H1 (cell line): ENCODE measurements around the gene FAM120A. TPM values are rescaled to one million over a fixed set of nuclear protein-coding genes. Genes with fewer than 3 reads are reported as not detected.

Source experiments
- CTCF ChIA-PET: fragments of 300-600 bp; sonication (Branson Sonifier 250); formaldehyde crosslinking; loops from one replicate; lab custom pipeline; 2021; ENCODE audit not compliant: partially characterized antibody; lab: Charles Lee
- POLR2A ChIA-PET: fragments of 300-600 bp; sonication (Branson Sonifier 250); formaldehyde crosslinking; loops from one replicate; lab custom pipeline; 2021; ENCODE audit warnings: inconsistent platforms; ENCODE audit not compliant: partially characterized antibody; lab: Charles Lee
- DNase-seq, 2 experiments: peaks; one replicate each; pipeline versions ENCODE4 v3.0.0 to v3.0.0-alpha.2; 2010 to 2022; ENCODE audit warnings: low spot score in 2 of 2, low read depth in 1 of 2, mixed read lengths in 1 of 2
- FAIRE-seq: peaks from 2 replicates; lab custom pipeline; 2011; peaks lifted over from hg19 to GRCh38; lab: Jason Lieb, UNC
- H2AFZ ChIP-seq: 2 replicates; pipeline ENCODE4 v1.8.1; 2012; ENCODE audit warnings: low read length, inconsistent platforms
- H2AK5ac ChIP-seq: 2 replicates; pipeline ENCODE4 v1.6.1; 2013; ENCODE audit warnings: low read depth, low read length
- H2BK120ac ChIP-seq: replicated peaks from 2 replicates; pipeline ENCODE3; 2013; ENCODE audit warnings: low read depth, low read length, inconsistent platforms
- H2BK12ac ChIP-seq: 2 replicates; pipeline ENCODE4 v1.6.1; 2013; ENCODE audit warnings: low read depth, low read length
- H2BK15ac ChIP-seq: 2 replicates; pipeline ENCODE4 v1.6.1; 2013; ENCODE audit warnings: low read length
- H2BK20ac ChIP-seq: 2 replicates; pipeline ENCODE4 v1.6.1; 2013; ENCODE audit warnings: low read length
- H2BK5ac ChIP-seq: 2 replicates; pipeline ENCODE4 v1.6.1; 2013; ENCODE audit warnings: low read depth, low read length
- H3K14ac ChIP-seq: 2 replicates; pipeline ENCODE4 v1.6.1; 2013; ENCODE audit warnings: inconsistent platforms; ENCODE audit not compliant: insufficient read length
- H3K18ac ChIP-seq: 2 replicates; pipeline ENCODE4 v1.6.1; 2013; ENCODE audit warnings: low read length; ENCODE audit errors: extremely low read depth
- H3K23ac ChIP-seq: 2 replicates; pipeline ENCODE4 v1.6.1; 2013; ENCODE audit warnings: inconsistent platforms; ENCODE audit not compliant: insufficient read length
- H3K23me2 ChIP-seq: 2 replicates; pipeline ENCODE4 v1.6.1; 2013; ENCODE audit warnings: low read depth, low read length
- H3K27ac ChIP-seq: 2 replicates; pipeline ENCODE4 v1.6.1; 2011; ENCODE audit warnings: low read depth, low read length, inconsistent platforms
- H3K27me3 ChIP-seq, 4 experiments: replicated peaks in 1 of 4; 1 replicate in 1 of 4; 2 replicates in 3 of 4; pipeline versions ENCODE4 v1.6.1 to v1.8.1; 2011 to 2013; ENCODE audit warnings: low read length in 3 of 4, mild to moderate bottlenecking in 3 of 4, inconsistent platforms in 2 of 4, mixed read lengths in 2 of 4, moderate library complexity in 1 of 4; ENCODE audit not compliant: control insufficient read depth in 3 of 4, insufficient read depth in 3 of 4; ENCODE audit errors: extremely low read depth in 1 of 4
- H3K36me3 ChIP-seq, 4 experiments: 2 replicates each; pipeline versions ENCODE4 v1.6.1 to v1.8.1; 2011 to 2013; ENCODE audit warnings: mild to moderate bottlenecking in 4 of 4, low read length in 3 of 4, moderate library complexity in 2 of 4, control low read depth in 1 of 4, inconsistent platforms in 1 of 4; ENCODE audit not compliant: insufficient read depth in 4 of 4, control insufficient read depth in 2 of 4
- H3K4ac ChIP-seq: replicated peaks from 2 replicates; pipeline ENCODE3; 2013; ENCODE audit warnings: low read length, low read depth, mixed read lengths, inconsistent platforms; ENCODE audit not compliant: insufficient read length
- H3K4me1 ChIP-seq, 4 experiments: replicated peaks in 1 of 4; 1 replicate in 1 of 4; 2 replicates in 3 of 4; pipeline versions ENCODE4 v1.6.1 to v1.8.1; 2011 to 2013; ENCODE audit warnings: low read length in 3 of 4, inconsistent platforms in 2 of 4, mixed read lengths in 1 of 4; ENCODE audit not compliant: insufficient read depth in 4 of 4, control insufficient read depth in 3 of 4
- H3K4me2 ChIP-seq, 2 experiments: 2 replicates each; pipeline versions ENCODE4 v1.6.1 to v1.8.1; 2011 to 2013; ENCODE audit warnings: low read depth in 2 of 2, low read length in 2 of 2, control low read depth in 1 of 2, inconsistent platforms in 1 of 2, mild to moderate bottlenecking in 1 of 2; ENCODE audit not compliant: insufficient read depth in 1 of 2
- H3K4me3 ChIP-seq, 4 experiments: fragments of 200-600, 300-600 bp in 1 of 4; sonication (generic), shearing (Covaris generic), sonication (Bioruptor Twin) in 1 of 4; 2 replicates each; pipeline versions ENCODE4 v1.5.1 to v1.8.1; 2011 to 2016; ENCODE audit warnings: low read length in 4 of 4, low read depth in 3 of 4, control low read depth in 2 of 4, inconsistent platforms in 2 of 4, mild to moderate bottlenecking in 2 of 4, mixed read lengths in 1 of 4, moderate library complexity in 1 of 4; ENCODE audit not compliant: insufficient read depth in 2 of 4; ENCODE audit errors: extremely low read depth in 1 of 4
- H3K56ac ChIP-seq: replicated peaks from 2 replicates; pipeline ENCODE3; 2013; ENCODE audit warnings: low read depth, mild to moderate bottlenecking, mixed read lengths, low read length, inconsistent platforms; ENCODE audit not compliant: insufficient read length
- H3K79me1 ChIP-seq: 2 replicates; pipeline ENCODE4 v1.6.1; 2013; ENCODE audit warnings: low read depth, low read length, control low read depth
- H3K79me2 ChIP-seq, 2 experiments: 2 replicates each; pipeline versions ENCODE4 v1.6.1 to v1.8.1; 2012 to 2013; ENCODE audit warnings: low read length in 2 of 2, mild to moderate bottlenecking in 2 of 2, inconsistent platforms in 1 of 2; ENCODE audit not compliant: insufficient read depth in 2 of 2, control insufficient read depth in 1 of 2
- H3K9ac ChIP-seq, 4 experiments: replicated peaks in 1 of 4; 1 replicate in 1 of 4; 2 replicates in 3 of 4; pipeline versions ENCODE4 v1.6.1 to v1.8.1; 2011 to 2013; ENCODE audit warnings: low read depth in 3 of 4, low read length in 3 of 4, control low read depth in 2 of 4, mild to moderate bottlenecking in 2 of 4, moderate library complexity in 2 of 4, inconsistent platforms in 1 of 4; ENCODE audit errors: extremely low read depth in 1 of 4
- H3K9me3 ChIP-seq, 2 experiments: 2 replicates each; pipeline versions ENCODE4 v1.6.1 to v1.8.1; 2012 to 2013; ENCODE audit warnings: mild to moderate bottlenecking in 2 of 2, moderate library complexity in 2 of 2, control low read depth in 1 of 2, inconsistent platforms in 1 of 2, low read depth in 1 of 2, low read length in 1 of 2, mixed read lengths in 1 of 2; ENCODE audit not compliant: insufficient read depth in 2 of 2
- H4K20me1 ChIP-seq, 2 experiments: replicated peaks in 1 of 2; 2 replicates each; pipeline versions ENCODE3 to v1.8.1; 2011 to 2013; ENCODE audit warnings: inconsistent platforms in 2 of 2, low read length in 2 of 2, mild to moderate bottlenecking in 1 of 2; ENCODE audit not compliant: insufficient read depth in 2 of 2, control insufficient read depth in 1 of 2
- H4K5ac ChIP-seq: 2 replicates; pipeline ENCODE4 v1.6.1; 2013; ENCODE audit warnings: low read length, low read depth, mixed read lengths, inconsistent platforms; ENCODE audit not compliant: insufficient read length
- H4K8ac ChIP-seq: 2 replicates; pipeline ENCODE4 v1.8.0; 2013; ENCODE audit warnings: mild to moderate bottlenecking, moderate library complexity, low read length, inconsistent platforms; ENCODE audit not compliant: insufficient read depth; ENCODE audit errors: extremely low read depth
- H4K91ac ChIP-seq: replicated peaks from 2 replicates; pipeline ENCODE3; 2013; ENCODE audit warnings: low read length, mixed read lengths, inconsistent platforms; ENCODE audit not compliant: insufficient read length
- ATF3 ChIP-seq: IDR thresholded peaks from 2 replicates; pipeline ENCODE4 v1.6.1; 2011; ENCODE audit warnings: low read depth, mild to moderate bottlenecking, low read length; ENCODE audit not compliant: insufficient read depth
- BRCA1 ChIP-seq: IDR thresholded peaks from 2 replicates; pipeline ENCODE4 v1.6.1; 2012; ENCODE audit warnings: low read depth, low read length, improper control_type of control experiment
- CBX5 ChIP-seq: fragments of 300-800, 300-1000 bp; sonication (generic); IDR thresholded peaks from 2 replicates; pipeline ENCODE4 v1.7.1; 2016; ENCODE audit warnings: antibody characterized with exemption, low read length, low read depth
- CBX8 ChIP-seq: fragments of 300-800, 300-1000 bp; sonication (generic); IDR thresholded peaks from 2 replicates; pipeline ENCODE4 v1.7.1; 2016; ENCODE audit warnings: low read depth, low read length, borderline replicate concordance
- EGR1 ChIP-seq: IDR thresholded peaks from 2 replicates; pipeline ENCODE4 v1.6.1; 2011; ENCODE audit warnings: low read depth, low read length, borderline replicate concordance
- HDAC6 ChIP-seq: IDR thresholded peaks from one replicate; pipeline ENCODE4 v1.7.1; 2012; ENCODE audit warnings: low read depth, mild to moderate bottlenecking, inconsistent platforms, low read length, moderate library complexity
- KDM1A ChIP-seq: fragments of 200-600, 300-600 bp; sonication (generic); IDR thresholded peaks from 2 replicates; pipeline ENCODE4 v1.7.1; 2016; ENCODE audit warnings: mild to moderate bottlenecking, low read length, borderline replicate concordance
- KDM5A ChIP-seq: fragments of 200-600 bp; IDR thresholded peaks from 2 replicates; pipeline ENCODE4 v1.7.1; 2012; ENCODE audit warnings: mild to moderate bottlenecking, low read length, inconsistent platforms, mixed read lengths
- POU5F1 ChIP-seq: IDR thresholded peaks from 2 replicates; pipeline ENCODE4 v1.6.1; 2011; ENCODE audit warnings: low read depth, mild to moderate bottlenecking, low read length, moderate library complexity
- RBBP5 ChIP-seq: IDR thresholded peaks from 2 replicates; pipeline ENCODE4 v1.7.1; 2012; ENCODE audit warnings: low read depth, mild to moderate bottlenecking, inconsistent platforms, low read length, moderate library complexity, borderline replicate concordance
- RNF2 ChIP-seq: fragments of 200-900, 300-1000 bp; sonication (generic); IDR thresholded peaks from 2 replicates; pipeline ENCODE4 v1.7.1; 2016; ENCODE audit warnings: borderline replicate concordance, low read depth, mild to moderate bottlenecking, antibody characterized with exemption, low read length; ENCODE audit not compliant: poor library complexity, severe bottlenecking; ENCODE audit errors: missing control alignments
- SIN3A ChIP-seq, 2 experiments: IDR thresholded peaks in 1 of 2; conservative IDR thresholded peaks in 1 of 2; 2 replicates each; pipeline ENCODE4 v1.6.1; 2011 to 2012; ENCODE audit warnings: low read length in 2 of 2, improper control_type of control experiment in 1 of 2, low read depth in 1 of 2, mild to moderate bottlenecking in 1 of 2
- SIX5 ChIP-seq: IDR thresholded peaks from 2 replicates; pipeline ENCODE4 v1.6.1; 2011; ENCODE audit warnings: mild to moderate bottlenecking, low read depth, low read length
- ZNF274 ChIP-seq: IDR thresholded peaks from 2 replicates; pipeline ENCODE4 v1.7.0; 2012; ENCODE audit warnings: low read length, borderline replicate concordance; ENCODE audit errors: extremely low read depth
- WGBS, 2 experiments: shearing (Covaris generic) in 1 of 2; methylation state at CpG; one replicate each; pipeline versions ENCODE4 v1.1.6 to v1.1.7; 2013 to 2015; ENCODE audit warnings: low lambda C conversion rate in 2 of 2, mixed read lengths in 2 of 2, inconsistent platforms in 1 of 2, low coverage in 1 of 2, missing lambda C conversion rate in 1 of 2; ENCODE audit not compliant: insufficient replicate concordance in 2 of 2, insufficient coverage in 1 of 2, insufficient read length in 1 of 2; ENCODE audit errors: extremely low coverage in 1 of 2, missing lambda C conversion rate in 1 of 2; 5-methylcytosine and 5-hydroxymethylcytosine counted together
- polyA plus RNA-seq, 7 experiments: library from polyadenylated mRNA; depleted of rRNA in 3 of 7; stranded (reverse) in 5 of 7; unstranded in 2 of 7; fragments of >200 nt in 5 of 7; fragments of 200-250 nt in 2 of 7; gene quantifications; 1 replicate in 5 of 7; 2 replicates in 1 of 7; 4 replicates in 1 of 7; pipeline versions ENCODE4 v1.2.1 to v1.2.3, GENCODE V29; 2011 to 2013; ENCODE audit warnings: missing spikeins in 2 of 7, mixed read lengths in 2 of 7
- total RNA-seq: library from RNA; stranded (reverse); fragmentation: NEBNext Ultra II Directional; extraction: Animal tissue kit (Norgen Biotek cat#: 25700); gene quantifications from 2 replicates; pipeline ENCODE4 v1.2.1, GENCODE V29; 2021

The FAM120A gene
- total and polyA plus RNA-seq, 2 of the 8 experiments (the other 6 are each of a cell fraction or from before 2014, with no cell fraction given): 24.9 to 54.7 TPM

DNA sequence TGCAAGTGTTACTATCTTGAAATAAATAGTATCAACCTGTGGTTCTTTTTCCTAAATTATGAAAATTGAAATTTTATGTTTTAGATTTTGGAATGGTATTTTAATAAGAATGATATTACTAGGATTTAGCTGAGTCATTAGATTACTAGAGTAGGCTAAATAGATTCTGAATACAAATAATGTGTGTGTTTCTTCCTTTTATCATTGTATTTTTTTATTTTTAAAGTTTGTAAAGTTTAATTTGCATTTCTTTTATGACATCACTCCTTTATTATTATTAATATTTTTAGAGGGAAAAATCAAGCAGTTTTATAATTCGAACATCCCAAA lies 9.9 kb downstream of the FAM120A start:
- H3K14ac ChIP-seq: no peak overlapping the region
- 96% methylated on average over 1 of the region's 1 CpG; no CpG with 5 or more reads in 1 of the 2 experiments for WGBS, 2 experiments
- H2BK20ac ChIP-seq: no peak overlapping the region
- POLR2A ChIA-PET: no interaction called here
- no peak overlapping the region for H3K9ac ChIP-seq
- H4K5ac ChIP-seq: no peak overlapping the region
- H2AFZ ChIP-seq: no peak overlapping the region
- CTCF ChIA-PET: no interaction called here
- no peak for FAIRE-seq
- no peak overlapping the region for H3K18ac ChIP-seq
- no peak overlapping the region for H3K4me2 ChIP-seq
- H3K4me1 ChIP-seq: peaks cover 4 to 16% (median 8%) of the 10 kb centered on the region in 4 experiments; a peak in 5 of 7 replicates
- no peak overlapping the region for H3K4ac ChIP-seq
- no peaks in the 10 kb centered on the region for H3K27me3 ChIP-seq
- H3K23me2 ChIP-seq: no peaks in the 10 kb centered on the region
- no peak overlapping the region for H3K23ac ChIP-seq
- no peak overlapping the region for H3K27ac ChIP-seq
- no peak overlapping the region for H3K4me3 ChIP-seq
- H2BK5ac ChIP-seq: no peak overlapping the region
- no peak overlapping the region for H4K8ac ChIP-seq
- H2BK120ac ChIP-seq: no peak overlapping the region
- no peak overlapping the region for H2AK5ac ChIP-seq
- H4K91ac ChIP-seq: no peak overlapping the region
- no peak overlapping the region for H2BK15ac ChIP-seq
- no peak overlapping the region for H2BK12ac ChIP-seq
- peaks cover 21 to 100% of the 10 kb centered on the region in 2 experiments for H3K79me2 ChIP-seq
- H3K9me3 ChIP-seq: no peaks in the 10 kb centered on the region
- H3K79me1 ChIP-seq: peaks cover 4% of the 10 kb centered on the region
- no peaks in the 10 kb centered on the region for H3K36me3 ChIP-seq
- no peak overlapping the region for H3K56ac ChIP-seq
- DNase-seq: no peak
- H4K20me1 ChIP-seq: peaks cover 9 to 15% of the 10 kb centered on the region in 2 experiments
- no peak for TF ChIP-seq RBBP5
- no peak for TF ChIP-seq BRCA1
- TF ChIP-seq EGR1: no peak
- TF ChIP-seq ATF3: no peak
- TF ChIP-seq KDM1A: no peak
- TF ChIP-seq CBX8: no peak
- TF ChIP-seq HDAC6: no peak
- TF ChIP-seq RNF2: no peak
- no peak for TF ChIP-seq SIN3A (conservative IDR thresholded peaks at IDR 0.05 in 1 of 2, IDR thresholded peaks at IDR 0.05 in 1 of 2; ENCODE audit: low read depth in 1 of 2, low read length in 2 of 2)
- TF ChIP-seq POU5F1: no peak
- no peak for TF ChIP-seq CBX5
- no peak for TF ChIP-seq SIX5
- no peak for TF ChIP-seq ZNF274
- no peak for TF ChIP-seq KDM5A
